Body of pancreas (tissue), 4 donors: ENCODE results near the gene AQP5.

Experiments used
- CTCF ChIP-seq, 7 experiments: fragments of 450-650 bp in 4 of 7; fragments of 200-600 bp in 3 of 7; sonication (generic) in 3 of 7; IDR thresholded peaks; one replicate each; pipeline ENCODE4 v1.5.1; 2016 to 2019; ENCODE audit warnings: antibody characterized with exemption in 7 of 7
- POLR2A ChIP-seq, 3 donors: fragments of 450-650 bp; IDR thresholded peaks; one replicate each; pipeline ENCODE4 v1.6.1; 2016; ENCODE audit warnings: antibody characterized with exemption in 3 of 3, mild to moderate bottlenecking in 2 of 3

DNA sequence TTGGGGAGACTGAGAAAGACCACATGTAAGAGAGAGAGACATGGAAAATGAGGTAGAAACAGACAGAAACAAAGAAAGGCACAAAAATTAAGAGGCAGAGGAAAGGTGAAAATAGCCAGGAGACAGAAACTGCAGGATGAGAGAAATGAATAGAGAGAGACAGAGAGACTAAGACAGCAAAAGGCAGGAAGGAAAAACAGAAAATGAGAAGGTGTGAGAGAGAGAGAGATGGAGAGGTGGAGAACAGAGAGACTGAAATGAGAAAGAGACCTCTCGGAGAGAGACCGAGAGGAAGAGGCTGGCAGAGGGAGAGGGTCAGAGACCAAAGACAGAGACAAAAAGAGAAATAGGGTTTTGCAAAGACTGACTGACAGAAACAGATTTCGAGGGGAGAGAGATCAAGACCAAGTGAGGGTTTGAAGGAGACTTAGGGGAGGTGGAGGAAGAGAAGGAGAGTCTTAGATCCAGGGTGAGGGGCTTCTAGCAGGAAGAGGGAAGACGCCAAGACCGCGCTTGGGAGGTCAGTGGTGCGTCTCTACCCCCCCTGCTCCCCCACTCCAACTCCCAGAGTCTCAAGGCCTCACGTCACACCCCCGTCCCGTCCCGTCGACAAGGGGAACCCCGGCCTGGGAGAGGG is 1.1 kb upstream of the AQP5 start:
- TF ChIP-seq CTCF (IDR thresholded peaks at IDR 0.05) (no peak), POLR2A (IDR thresholded peaks at IDR 0.05) (no peak)
